ENCODE data around the gene PHF14. TPM values are rescaled to one million over a fixed set of nuclear protein-coding genes. Genes with fewer than 3 reads are reported as not detected.

The PHF14 gene
- total RNA-seq, 1 experiment from 2014 or later, result 35.4 TPM

- DNase-seq (no peak), ATAC-seq (no peak; the same call in 1 of the 2 replicates)
- Histone ChIP-seq H3K27ac (ENCODE audit: low read length) (no peak overlapping the region), H3K4me3 (ENCODE audit: low read length) (no peak overlapping the region), H3K9me2 (replicated peaks; ENCODE audit: low read length) (no peaks in the 10 kb centered on the region), H3K9ac (ENCODE audit: low read length) (no peak overlapping the region), H2AFZ (ENCODE audit: low read length) (no peak overlapping the region), H3K79me2 (ENCODE audit: low read length) (no peaks in the 10 kb centered on the region), H4K20me1 (ENCODE audit: low read length) (no peaks in the 10 kb centered on the region), H3K9me3 (ENCODE audit: low read length) (no peaks in the 10 kb centered on the region), H3K27me3 (ENCODE audit: low read length) (no peaks in the 10 kb centered on the region), H3K36me3 (ENCODE audit: low read depth, low read length) (no peaks in the 10 kb centered on the region), H3F3A (ENCODE audit: low read length, unreplicated experiment) (no peaks in the 10 kb centered on the region), H3K4me1 (ENCODE audit: insufficient read depth, low read length) (no peaks in the 10 kb centered on the region), H3K4me2 (ENCODE audit: low read length) (no peak overlapping the region)
- POLR2A ChIA-PET (ENCODE audit: unreplicated experiment), result no interaction called here
- intact Hi-C loops (cut with micrococcal nuclease), result loop anchor here (10.0 kb wide), 1 partner anchor 189 kb away; no protein-coding TSS in a partner anchor
- TF ChIP-seq EZH2phosphoT487 (IDR thresholded peaks at IDR 0.05; ENCODE audit: borderline replicate concordance, low read length) (no peak), EZH2 (IDR thresholded peaks at IDR 0.05; ENCODE audit: low read length, unreplicated experiment) (no peak), CTCF (conservative IDR thresholded peaks at IDR 0.05; ENCODE audit: low read depth, low read length) (no peak)
- CTCF ChIA-PET, result no interaction called here
- no TSS peak for BruUV-seq (replicated peaks)
Observed at GRCh38 chr7:11155883-11156282, 182.2 kb downstream of the PHF14 start.

- intact Hi-C loops (cut with micrococcal nuclease), result no loop called here
- TF ChIP-seq EZH2phosphoT487 (IDR thresholded peaks at IDR 0.05; ENCODE audit: borderline replicate concordance, low read length) (no peak), CTCF (conservative IDR thresholded peaks at IDR 0.05; ENCODE audit: low read depth, low read length) (no peak), EZH2 (IDR thresholded peaks at IDR 0.05; ENCODE audit: low read length, unreplicated experiment) (no peak)
- POLR2A ChIA-PET (ENCODE audit: unreplicated experiment), result no interaction called here
Observed at GRCh38 chr7:11161499-11161898, 187.8 kb downstream of the PHF14 start.

GRCh38 chr7:11163220-11163619 lies 189.5 kb downstream of the PHF14 start:
- Histone ChIP-seq H2AFZ (ENCODE audit: low read length) (no peak overlapping the region), H3K4me3 (ENCODE audit: low read length) (no peak overlapping the region), H3K27me3 (ENCODE audit: low read length) (no peaks in the 10 kb centered on the region), H3K9me3 (ENCODE audit: low read length) (no peaks in the 10 kb centered on the region), H3K79me2 (ENCODE audit: low read length) (no peaks in the 10 kb centered on the region), H3K27ac (ENCODE audit: low read length) (no peak overlapping the region), H3K9me2 (replicated peaks; ENCODE audit: low read length) (no peaks in the 10 kb centered on the region), H3K4me2 (ENCODE audit: low read length) (no peak overlapping the region), H3K36me3 (ENCODE audit: low read depth, low read length) (no peaks in the 10 kb centered on the region), H4K20me1 (ENCODE audit: low read length) (no peaks in the 10 kb centered on the region), H3K9ac (ENCODE audit: low read length) (no peak overlapping the region), H3K4me1 (ENCODE audit: insufficient read depth, low read length) (no peaks in the 10 kb centered on the region), H3F3A (ENCODE audit: low read length, unreplicated experiment) (no peaks in the 10 kb centered on the region)
- no peak for TF ChIP-seq EZH2 (IDR thresholded peaks at IDR 0.05; ENCODE audit: low read length, unreplicated experiment)
- TF ChIP-seq CTCF (conservative IDR thresholded peaks at IDR 0.05; ENCODE audit: low read depth, low read length), result no peak
- no peak for TF ChIP-seq EZH2phosphoT487 (IDR thresholded peaks at IDR 0.05; ENCODE audit: borderline replicate concordance, low read length)
- ChIA-PET POLR2A (ENCODE audit: unreplicated experiment) (interaction anchor here (0.6 kb wide), 1 partner anchor 9 kb away, joined by 5 read pairs; no protein-coding TSS in a partner anchor), CTCF (no interaction called here)
- BruUV-seq (replicated peaks), result no TSS peak
- intact Hi-C loops (cut with micrococcal nuclease), result no loop called here
- ATAC-seq (no peak), DNase-seq (no peak)

More at GRCh38 chr7:11161499-11161898, 187.8 kb downstream of the PHF14 start:
- Histone ChIP-seq H3K27me3 (ENCODE audit: low read length) (no peaks in the 10 kb centered on the region), H2AFZ (ENCODE audit: low read length) (no peak overlapping the region), H3K9ac (ENCODE audit: low read length) (no peak overlapping the region), H3F3A (ENCODE audit: low read length, unreplicated experiment) (no peaks in the 10 kb centered on the region), H3K9me3 (ENCODE audit: low read length) (no peaks in the 10 kb centered on the region), H3K4me3 (ENCODE audit: low read length) (no peak overlapping the region), H3K27ac (ENCODE audit: low read length) (no peak overlapping the region), H3K9me2 (replicated peaks; ENCODE audit: low read length) (no peaks in the 10 kb centered on the region), H3K4me1 (ENCODE audit: insufficient read depth, low read length) (no peaks in the 10 kb centered on the region), H3K36me3 (ENCODE audit: low read depth, low read length) (no peaks in the 10 kb centered on the region), H3K79me2 (ENCODE audit: low read length) (no peaks in the 10 kb centered on the region), H4K20me1 (ENCODE audit: low read length) (no peaks in the 10 kb centered on the region), H3K4me2 (ENCODE audit: low read length) (no peak overlapping the region)
- BruUV-seq (replicated peaks), result no TSS peak
- no peak for ATAC-seq
- CTCF ChIA-PET, result no interaction called here
- no peak for DNase-seq

Data from PC-3 (cell line).